Measurements from ENCODE around the gene DPH7. TPM values are rescaled to one million over a fixed set of nuclear protein-coding genes. Genes with fewer than 3 reads are reported as not detected.

DPH7 gene
- total RNA-seq, 3 donors from 2014 or later (not counting 1 experiment from before 2014, with no cell fraction given), result 39.5 to 51.0 (median 48.5) TPM

DNA sequence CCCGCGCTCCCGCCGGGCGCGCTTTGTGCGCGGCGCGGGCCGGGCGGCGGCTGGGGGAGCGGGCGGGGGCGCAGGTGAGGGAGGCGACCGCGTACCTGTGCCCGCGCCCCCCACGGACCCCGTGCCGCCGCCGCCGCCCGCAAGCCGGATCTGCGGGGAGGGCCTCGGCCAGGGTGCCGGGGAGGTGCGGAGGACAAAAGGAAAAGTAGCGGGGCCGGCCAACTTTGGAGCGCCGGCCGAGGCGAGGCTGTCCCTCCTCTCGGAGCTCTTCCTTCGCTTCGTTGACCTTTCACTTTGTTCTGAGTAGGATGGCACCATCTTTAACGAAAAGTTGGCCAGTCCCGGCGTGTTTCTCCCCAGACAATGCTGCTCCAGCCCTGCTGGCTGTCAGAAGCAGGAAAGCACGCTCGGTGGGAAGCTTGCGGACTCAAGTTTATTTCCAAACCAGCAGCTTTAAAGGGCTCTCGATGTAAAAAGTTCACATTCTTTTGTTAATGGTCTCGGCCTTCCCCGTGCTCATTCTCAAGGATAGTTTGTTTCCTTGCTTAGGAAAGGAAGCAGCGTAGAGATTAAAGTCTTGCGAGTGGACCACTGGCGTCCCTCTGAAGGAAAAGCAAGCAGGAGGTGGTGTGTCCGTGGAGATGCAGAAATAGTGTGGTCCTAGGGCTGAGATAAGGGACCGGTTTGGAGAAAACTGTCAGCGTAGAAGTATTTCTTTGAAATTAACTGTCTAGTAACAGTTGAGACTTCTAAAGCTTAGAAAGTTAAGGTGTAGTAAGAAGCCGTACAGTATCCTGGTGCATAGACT lies 40.7 kb upstream of the DPH7 start:
- H3K4me3 ChIP-seq (ENCODE audit: low read length), result peak overlapping the region; percentile 67
- no peaks in the 10 kb centered on the region for H3K27me3 ChIP-seq (ENCODE audit: control insufficient read depth, insufficient read depth, low read length)
- Mint-ChIP-seq H3K9me3 (no peaks in the 10 kb centered on the region), H3K4me3 (peak overlapping the region; percentile 84), H3K4me1 (peaks cover 31 to 36% of the 10 kb centered on the region in 2 donors), H3K36me3 (no peaks in the 10 kb centered on the region), H3K27me3 (ENCODE audit: low read depth in 2 of 2) (no peaks in the 10 kb centered on the region), H3K27ac (peak overlapping the region; percentile 87 to 94)
- ATAC-seq, result peak; percentile 6 to 25 (median 13)
- TF ChIP-seq, protein P1, sequence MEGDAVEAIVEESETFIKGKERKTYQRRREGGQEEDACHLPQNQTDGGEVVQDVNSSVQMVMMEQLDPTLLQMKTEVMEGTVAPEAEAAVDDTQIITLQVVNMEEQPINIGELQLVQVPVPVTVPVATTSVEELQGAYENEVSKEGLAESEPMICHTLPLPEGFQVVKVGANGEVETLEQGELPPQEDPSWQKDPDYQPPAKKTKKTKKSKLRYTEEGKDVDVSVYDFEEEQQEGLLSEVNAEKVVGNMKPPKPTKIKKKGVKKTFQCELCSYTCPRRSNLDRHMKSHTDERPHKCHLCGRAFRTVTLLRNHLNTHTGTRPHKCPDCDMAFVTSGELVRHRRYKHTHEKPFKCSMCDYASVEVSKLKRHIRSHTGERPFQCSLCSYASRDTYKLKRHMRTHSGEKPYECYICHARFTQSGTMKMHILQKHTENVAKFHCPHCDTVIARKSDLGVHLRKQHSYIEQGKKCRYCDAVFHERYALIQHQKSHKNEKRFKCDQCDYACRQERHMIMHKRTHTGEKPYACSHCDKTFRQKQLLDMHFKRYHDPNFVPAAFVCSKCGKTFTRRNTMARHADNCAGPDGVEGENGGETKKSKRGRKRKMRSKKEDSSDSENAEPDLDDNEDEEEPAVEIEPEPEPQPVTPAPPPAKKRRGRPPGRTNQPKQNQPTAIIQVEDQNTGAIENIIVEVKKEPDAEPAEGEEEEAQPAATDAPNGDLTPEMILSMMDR (IDR thresholded peaks at IDR 0.05), result no peak
- H3K27ac ChIP-seq (ENCODE audit: low read length), result peak overlapping the region; percentile 72
- WGBS (ENCODE audit: insufficient coverage), result under 1% methylated on average over 58 of the region's 58 CpGs
- intact Hi-C loops (cut with micrococcal nuclease), result loop anchor here (2.0 kb wide), 1 partner anchor 41 kb away; the partner anchor contains the start of gene DPH7
- H3K4me1 ChIP-seq (ENCODE audit: control insufficient read depth, insufficient read depth, low read length), result peaks cover 31% of the 10 kb centered on the region
- DNase-seq, result peak in 1 of 2 donors; percentile 62
- peaks cover 15% of the 10 kb centered on the region for H3K36me3 ChIP-seq (ENCODE audit: control insufficient read depth, insufficient read depth, low read length)
- H3K9me3 ChIP-seq (ENCODE audit: control insufficient read depth, insufficient read depth, low read length), result no peaks in the 10 kb centered on the region

DNA sequence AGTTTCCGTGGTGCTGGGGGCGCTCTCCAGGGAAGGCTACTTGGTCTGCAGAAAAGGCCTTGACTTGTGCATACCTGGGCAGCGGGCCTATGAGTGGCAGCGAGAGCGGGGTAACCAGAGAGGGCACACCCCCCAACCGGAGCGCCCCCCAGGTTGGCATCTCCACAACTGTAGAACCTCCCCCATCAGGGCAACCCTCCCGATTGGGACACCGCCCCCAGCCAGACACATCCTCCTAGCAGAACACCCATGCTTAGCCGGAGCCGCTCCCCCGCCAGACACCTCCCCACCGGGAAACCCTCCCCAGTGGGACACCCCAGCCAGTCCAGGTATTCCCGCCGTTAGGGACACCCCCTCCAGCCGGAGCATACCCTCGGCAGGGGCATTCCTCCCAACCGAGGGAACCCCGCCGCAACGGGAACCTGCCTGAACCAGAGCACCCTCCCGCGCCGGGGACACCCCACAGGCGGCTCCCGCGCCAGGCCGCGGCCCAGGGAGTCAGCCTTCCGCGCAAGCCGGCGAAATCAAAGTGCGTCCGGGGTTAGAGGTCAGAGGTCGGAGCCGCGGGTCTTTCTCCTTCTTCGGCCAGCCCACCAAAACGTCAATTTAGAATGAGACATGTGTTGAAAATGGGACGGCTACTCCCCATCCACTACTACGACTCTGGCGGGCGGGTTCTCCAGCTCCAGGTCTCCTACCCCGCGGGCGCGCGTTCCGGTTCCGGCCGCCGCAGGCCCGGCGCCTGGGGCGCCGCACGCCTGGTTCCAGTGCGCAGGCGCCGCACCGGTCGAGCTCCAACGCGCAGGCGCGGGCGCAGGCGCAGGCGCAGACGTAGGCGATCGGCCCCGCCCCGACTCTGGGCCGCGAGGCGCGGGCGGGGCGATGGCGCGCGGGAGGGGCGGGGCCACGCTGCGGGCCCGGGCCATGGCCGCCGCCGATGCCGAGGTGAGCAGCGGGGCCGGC lies 39.7 kb upstream of the DPH7 start, which contains the start of gene EHMT1:
TSS of gene EHMT1 (plus strand) at position 901 of the 963 bp plus-strand sequence. CDS start at position 925, 24 bp downstream.
- H3K4me1 ChIP-seq (ENCODE audit: control insufficient read depth, insufficient read depth, low read length), result peaks cover 31% of the 10 kb centered on the region
- H3K4me3 Mint-ChIP-seq, result peak within 1 kb of the TSS; percentile 88
- intact Hi-C loops (cut with micrococcal nuclease), result loop anchor here (2.0 kb wide), 1 partner anchor 40 kb away; the partner anchor contains the start of gene DPH7
- no peaks in the 10 kb centered on the region for H3K27me3 Mint-ChIP-seq (ENCODE audit: low read depth in 2 of 2)
- peak within 1 kb of the TSS; percentile 87 to 94 for H3K27ac Mint-ChIP-seq
- peak; percentile 96 to 97 for DNase-seq
- H3K9me3 Mint-ChIP-seq, result no peaks in the 10 kb centered on the region
- H3K9me3 ChIP-seq (ENCODE audit: control insufficient read depth, insufficient read depth, low read length), result no peaks in the 10 kb centered on the region
- no peaks in the 10 kb centered on the region for H3K27me3 ChIP-seq (ENCODE audit: control insufficient read depth, insufficient read depth, low read length)
- no peaks in the 10 kb centered on the region for H3K36me3 Mint-ChIP-seq
- WGBS (ENCODE audit: insufficient coverage), result 1% methylated on average over 92 of the region's 94 CpGs
- peaks cover 31 to 36% of the 10 kb centered on the region in 2 donors for H3K4me1 Mint-ChIP-seq
- peak within 1 kb of the TSS; percentile 95 for H3K4me3 ChIP-seq (ENCODE audit: low read length)
- H3K36me3 ChIP-seq (ENCODE audit: control insufficient read depth, insufficient read depth, low read length), result peaks cover 21% of the 10 kb centered on the region
- TF ChIP-seq, protein P1 (IDR thresholded peaks at IDR 0.05), result no peak
- peak within 1 kb of the TSS; percentile 85 for H3K27ac ChIP-seq (ENCODE audit: low read length)
- peak; percentile 85 to 94 (median 88) for ATAC-seq

DNA sequence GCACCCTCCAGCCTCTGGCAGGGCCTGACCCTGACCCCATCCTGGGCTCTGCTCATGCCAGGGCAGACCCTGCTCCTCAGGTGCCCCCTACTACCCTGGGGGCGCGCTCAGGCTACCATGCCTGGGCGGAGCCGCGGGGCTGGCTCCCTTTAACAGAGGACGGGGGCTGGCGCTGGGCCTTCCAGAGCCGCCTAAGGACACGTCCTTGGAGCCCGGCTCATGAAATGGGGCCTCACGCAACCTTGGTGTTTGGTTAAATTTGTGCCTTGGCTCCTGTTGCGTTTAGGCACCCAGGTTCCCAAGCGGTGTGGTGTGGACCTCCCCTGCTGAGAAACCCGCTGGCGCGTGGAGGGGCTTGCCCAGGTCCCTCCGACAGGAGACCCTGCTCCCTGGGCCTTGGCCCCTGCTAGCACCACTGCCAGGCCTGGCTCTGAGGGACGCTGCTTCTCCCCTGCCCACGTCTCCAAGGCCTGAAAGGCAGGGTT lies 36.7 kb upstream of the DPH7 start:
- Mint-ChIP-seq H3K9me3 (no peaks in the 10 kb centered on the region), H3K36me3 (no peaks in the 10 kb centered on the region), H3K4me1 (peaks cover 21 to 32% of the 10 kb centered on the region in 2 donors), H3K27ac (no peak overlapping the region), H3K4me3 (no peak overlapping the region), H3K27me3 (ENCODE audit: low read depth in 2 of 2) (no peaks in the 10 kb centered on the region)
- H3K4me3 ChIP-seq (ENCODE audit: low read length), result no peak overlapping the region
- TF ChIP-seq, protein P1 (IDR thresholded peaks at IDR 0.05), result no peak
- no peaks in the 10 kb centered on the region for H3K27me3 ChIP-seq (ENCODE audit: control insufficient read depth, insufficient read depth, low read length)
- 96% methylated on average over 19 of the region's 19 CpGs for WGBS (ENCODE audit: insufficient coverage)
- DNase-seq (no peak), ATAC-seq (no peak)
- peaks cover 21% of the 10 kb centered on the region for H3K36me3 ChIP-seq (ENCODE audit: control insufficient read depth, insufficient read depth, low read length)
- intact Hi-C loops (cut with micrococcal nuclease), result no loop called here
- H3K27ac ChIP-seq (ENCODE audit: low read length), result no peak overlapping the region
- peaks cover 37% of the 10 kb centered on the region for H3K4me1 ChIP-seq (ENCODE audit: control insufficient read depth, insufficient read depth, low read length)
- no peaks in the 10 kb centered on the region for H3K9me3 ChIP-seq (ENCODE audit: control insufficient read depth, insufficient read depth, low read length)
